Trophoblast cell (in vitro differentiated cells and primary cell): Measurements from ENCODE around the gene SAMD14.
A peak's percentile ranks its signal among the peaks of the same experiment; 100 is the strongest.

ENCODE experiments used
- DNase-seq, 2 donors: peaks; one replicate each; pipeline ENCODE4 v3.0.0-alpha.2; 2016
- H2AFZ ChIP-seq: 2 replicates; pipeline ENCODE4 v1.6.1; 2013; ENCODE audit warnings: low read length, moderate library complexity, mild to moderate bottlenecking; ENCODE audit not compliant: insufficient read depth, poor library complexity
- H2AK5ac ChIP-seq: 2 replicates; pipeline ENCODE4 v1.6.1; 2013; ENCODE audit warnings: mild to moderate bottlenecking, low read length
- H2BK120ac ChIP-seq: 2 replicates; pipeline ENCODE4 v1.6.1; 2013; ENCODE audit warnings: low read length, mild to moderate bottlenecking, moderate library complexity; ENCODE audit not compliant: insufficient read depth, poor library complexity
- H2BK12ac ChIP-seq: 2 replicates; pipeline ENCODE4 v1.6.1; 2013; ENCODE audit warnings: mild to moderate bottlenecking, low read length, moderate library complexity
- H2BK5ac ChIP-seq: 2 replicates; pipeline ENCODE4 v1.6.1; 2013; ENCODE audit warnings: low read length, low read depth, moderate library complexity, mild to moderate bottlenecking; ENCODE audit not compliant: poor library complexity
- H3K14ac ChIP-seq: 2 replicates; pipeline ENCODE4 v1.6.1; 2013; ENCODE audit warnings: mild to moderate bottlenecking, low read length
- H3K18ac ChIP-seq: 2 replicates; pipeline ENCODE4 v1.6.1; 2013; ENCODE audit warnings: mild to moderate bottlenecking, low read length
- H3K23ac ChIP-seq: 2 replicates; pipeline ENCODE4 v1.6.1; 2013; ENCODE audit warnings: low read length
- H3K27ac ChIP-seq: 2 replicates; pipeline ENCODE4 v1.5.1; 2013; ENCODE audit warnings: low read depth, mild to moderate bottlenecking, inconsistent platforms, low read length, moderate library complexity
- H3K27me3 ChIP-seq: 2 replicates; pipeline ENCODE4 v1.6.1; 2013; ENCODE audit warnings: inconsistent platforms, mild to moderate bottlenecking, low read length, moderate library complexity; ENCODE audit not compliant: insufficient read depth
- H3K36me3 ChIP-seq, 2 experiments: 1 replicate in 1 of 2; 2 replicates in 1 of 2; pipeline ENCODE4 v1.6.1; 2013; ENCODE audit warnings: low read length in 2 of 2, mild to moderate bottlenecking in 2 of 2, moderate library complexity in 1 of 2; ENCODE audit not compliant: insufficient read depth in 2 of 2, control insufficient read depth in 1 of 2
- H3K4ac ChIP-seq: 2 replicates; pipeline ENCODE4 v1.6.1; 2013; ENCODE audit warnings: low read depth, mild to moderate bottlenecking, low read length, moderate library complexity
- H3K4me1 ChIP-seq, 2 experiments: 1 replicate in 1 of 2; 2 replicates in 1 of 2; pipeline ENCODE4 v1.6.1; 2013; ENCODE audit warnings: low read length in 2 of 2, mild to moderate bottlenecking in 2 of 2, moderate library complexity in 1 of 2; ENCODE audit not compliant: insufficient read depth in 2 of 2, control insufficient read depth in 1 of 2
- H3K4me2 ChIP-seq: 2 replicates; pipeline ENCODE4 v1.6.1; 2013; ENCODE audit warnings: inconsistent platforms, mild to moderate bottlenecking, low read length, moderate library complexity
- H3K4me3 ChIP-seq: 2 replicates; pipeline ENCODE4 v1.5.1; 2013; ENCODE audit warnings: mild to moderate bottlenecking, low read depth, low read length, inconsistent platforms
- H3K79me1 ChIP-seq: one replicate; pipeline ENCODE4 v1.6.1; 2013; ENCODE audit warnings: low read length
- H3K79me2 ChIP-seq: 2 replicates; pipeline ENCODE4 v1.6.1; 2013; ENCODE audit warnings: low read length, mild to moderate bottlenecking; ENCODE audit not compliant: control insufficient read depth, insufficient read depth, poor library complexity
- H3K9ac ChIP-seq: 2 replicates; pipeline ENCODE4 v1.6.1; 2013; ENCODE audit warnings: mild to moderate bottlenecking, low read length
- H3K9me3 ChIP-seq: 2 replicates; pipeline ENCODE4 v1.6.1; 2013; ENCODE audit warnings: low read depth, mild to moderate bottlenecking, control low read depth, inconsistent platforms, low read length; ENCODE audit not compliant: insufficient read depth
- H4K12ac ChIP-seq: 2 replicates; pipeline ENCODE4 v1.6.1; 2013; ENCODE audit warnings: low read depth, mild to moderate bottlenecking, low read length, moderate library complexity
- H4K8ac ChIP-seq: 2 replicates; pipeline ENCODE4 v1.6.1; 2013; ENCODE audit warnings: low read depth, mild to moderate bottlenecking, low read length, moderate library complexity
- H4K91ac ChIP-seq: one replicate; pipeline ENCODE4 v1.6.1; 2013; ENCODE audit warnings: low read depth, mild to moderate bottlenecking, low read length, moderate library complexity
- WGBS: extraction: QIAGEN DNeasy Blood & Tissue Kit; methylation state at CpG from one replicate; pipeline ENCODE4 v1.1.7; 2013; ENCODE audit warnings: missing lambda C conversion rate; ENCODE audit not compliant: insufficient read length, insufficient coverage; ENCODE audit errors: extremely low coverage; 5-methylcytosine and 5-hydroxymethylcytosine counted together

SAMD14 gene

DNA sequence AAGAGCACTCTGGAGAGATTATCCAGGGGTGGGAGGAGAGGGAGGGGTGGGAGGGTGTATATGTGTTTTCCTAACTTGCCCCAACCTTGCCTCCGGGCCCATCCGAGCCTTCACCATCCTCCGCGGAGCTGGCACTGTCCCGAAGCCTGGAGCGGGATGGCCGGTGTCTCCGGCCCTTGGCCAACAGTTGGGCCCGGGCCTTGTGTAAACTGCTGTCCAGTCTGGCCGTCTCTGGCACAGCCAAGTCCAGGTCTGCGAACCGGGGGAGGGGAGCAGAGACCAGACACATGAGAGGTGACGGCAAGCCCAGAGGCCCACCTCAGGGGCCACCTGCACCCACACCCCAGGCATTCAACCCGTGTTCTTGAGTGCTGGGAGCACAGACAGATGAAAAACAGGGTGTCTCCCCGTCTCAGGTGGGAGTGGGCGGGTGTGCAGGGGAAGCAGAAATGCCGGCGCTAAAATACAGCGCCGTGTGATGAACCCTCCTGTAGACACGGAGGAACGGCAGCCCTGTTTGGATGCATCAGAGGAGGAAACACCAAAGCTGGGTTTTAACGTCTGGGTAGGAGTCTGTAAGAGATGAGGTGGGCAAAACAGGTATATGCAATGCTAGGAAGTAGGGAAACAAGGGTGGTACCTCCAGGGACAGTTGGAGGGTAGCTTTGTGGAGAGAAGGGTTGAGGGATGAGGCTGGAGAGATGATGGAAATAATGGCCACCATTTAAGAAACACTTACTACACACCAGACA is 11.7 kb downstream of the SAMD14 start:
- DNase-seq = no peak
- H3K9me3 ChIP-seq = peaks cover 2% of the 10 kb centered on the region

DNA sequence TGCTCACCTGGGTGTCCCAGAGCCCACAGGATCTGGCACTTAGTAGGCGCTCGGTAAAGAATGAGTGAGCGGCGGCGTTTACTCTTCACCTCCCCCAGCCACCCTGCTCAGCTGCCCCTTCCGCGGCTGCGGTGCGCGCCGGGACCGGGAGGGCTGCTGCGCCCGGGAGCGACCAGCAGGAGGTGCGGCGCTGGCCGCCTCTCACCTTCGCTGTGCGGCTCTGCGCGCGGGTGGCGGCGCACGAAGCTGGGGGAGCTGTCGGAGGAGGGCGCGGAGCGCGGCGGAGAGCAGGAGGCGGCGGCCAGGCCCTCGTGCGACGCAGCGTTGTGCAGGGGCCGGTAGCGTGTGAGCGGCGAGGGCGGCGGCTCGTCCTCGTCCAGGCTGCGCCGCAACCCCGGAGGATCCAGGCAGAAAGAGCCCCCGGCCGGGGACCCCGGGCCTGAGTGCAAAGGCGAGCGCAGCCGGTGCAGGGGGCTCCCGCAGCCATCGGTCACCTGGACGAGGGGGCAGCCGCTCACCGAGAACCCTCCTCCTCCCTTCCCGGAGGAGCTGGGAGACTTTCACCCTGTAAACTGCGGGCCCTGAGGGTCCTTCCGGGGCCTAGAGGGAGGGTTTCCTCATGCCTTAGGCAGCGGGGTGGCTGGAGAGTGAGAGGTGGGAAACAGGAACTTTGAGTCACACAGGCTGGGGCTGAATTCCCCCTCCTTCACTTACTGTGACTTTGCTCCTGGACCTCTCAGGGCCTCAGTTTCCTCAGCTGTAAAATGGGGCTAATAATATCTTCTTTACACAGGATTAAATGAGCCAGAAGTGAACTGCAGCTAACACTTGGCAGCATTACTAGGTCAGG is 12.5 kb downstream of the SAMD14 start:
- Histone ChIP-seq H3K4me2 (peak overlapping the region; percentile 60), H4K8ac (peak overlapping the region; percentile 80), H2AK5ac (no peak overlapping the region), H4K12ac (peak overlapping the region; percentile 54), H2BK5ac (no peak overlapping the region), H3K4me1 (peaks cover 5 to 14% of the 10 kb centered on the region in 2 experiments), H3K4me3 (no peak overlapping the region), H3K14ac (no peak overlapping the region), H2AFZ (no peak overlapping the region), H2BK12ac (no peak overlapping the region), H3K9me3 (peaks cover 2% of the 10 kb centered on the region), H3K18ac (no peak overlapping the region), H4K91ac (peak overlapping the region; percentile 11), H3K36me3 (peaks cover 6 to 8% of the 10 kb centered on the region in 2 experiments), H3K27me3 (no peaks in the 10 kb centered on the region), H2BK120ac (no peak overlapping the region), H3K4ac (no peak overlapping the region), H3K9ac (no peak overlapping the region), H3K79me2 (no peaks in the 10 kb centered on the region), H3K27ac (no peak overlapping the region), H3K79me1 (peaks cover 4% of the 10 kb centered on the region), H3K23ac (no peak overlapping the region)
- no CpG with 5 or more reads among the region's 64 CpGs for WGBS
- DNase-seq = peak in 1 of 2 donors; percentile 69

More for the DNA sequence above, 11.7 kb downstream of the SAMD14 start:
- H2BK5ac ChIP-seq = no peak overlapping the region
- H3K4me3 ChIP-seq = no peak overlapping the region
- peaks cover 6 to 11% of the 10 kb centered on the region in 2 experiments for H3K4me1 ChIP-seq
- no peak overlapping the region for H4K91ac ChIP-seq
- no peak overlapping the region for H3K27ac ChIP-seq
- H4K12ac ChIP-seq = no peak overlapping the region
- H2AK5ac ChIP-seq = no peak overlapping the region
- no peaks in the 10 kb centered on the region for H3K79me2 ChIP-seq
- no peak overlapping the region for H4K8ac ChIP-seq
- WGBS = no CpG with 5 or more reads among the region's 23 CpGs
- no peak overlapping the region for H2BK12ac ChIP-seq
- H3K9ac ChIP-seq = no peak overlapping the region
- no peak overlapping the region for H3K23ac ChIP-seq
- no peak overlapping the region for H3K14ac ChIP-seq
- H2AFZ ChIP-seq = no peak overlapping the region
- H3K4ac ChIP-seq = no peak overlapping the region
- no peak overlapping the region for H3K4me2 ChIP-seq
- no peak overlapping the region for H2BK120ac ChIP-seq
- H3K79me1 ChIP-seq = peaks cover 2% of the 10 kb centered on the region
- H3K27me3 ChIP-seq = no peaks in the 10 kb centered on the region
- H3K36me3 ChIP-seq = peaks cover 6 to 8% of the 10 kb centered on the region in 2 experiments
- no peak overlapping the region for H3K18ac ChIP-seq

DNA sequence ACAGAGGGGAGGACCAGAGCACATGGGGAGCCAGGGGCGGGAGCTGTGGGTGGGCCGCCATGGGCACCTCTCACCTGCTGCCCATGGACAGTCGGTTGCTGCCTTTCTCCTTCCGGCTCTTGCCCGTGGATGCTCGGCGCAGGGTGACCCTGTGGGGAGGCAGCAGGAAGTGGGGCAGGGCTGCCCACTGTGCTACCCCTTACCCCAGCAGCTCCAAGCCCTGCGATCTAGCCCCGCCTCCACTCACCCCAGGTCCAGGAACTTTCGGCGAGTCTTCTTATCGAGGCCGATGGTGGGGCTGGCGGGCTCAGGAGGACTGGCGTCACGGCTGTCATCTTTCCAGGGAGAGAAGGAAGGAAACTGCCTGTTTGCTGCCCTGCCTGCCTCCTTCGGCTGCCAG is 14.2 kb downstream of the SAMD14 start:
- WGBS = no CpG with 5 or more reads among the region's 17 CpGs
- peaks cover 6 to 8% of the 10 kb centered on the region in 2 experiments for H3K36me3 ChIP-seq
- no peak overlapping the region for H3K18ac ChIP-seq
- no peak overlapping the region for H4K91ac ChIP-seq
- no peak overlapping the region for H2AFZ ChIP-seq
- H4K8ac ChIP-seq = no peak overlapping the region
- no peak overlapping the region for H3K4ac ChIP-seq
- H3K27me3 ChIP-seq = no peaks in the 10 kb centered on the region
- no peak overlapping the region for H3K14ac ChIP-seq
- H3K4me2 ChIP-seq = no peak overlapping the region
- H3K9me3 ChIP-seq = peaks cover 5% of the 10 kb centered on the region
- peaks cover 17 to 26% of the 10 kb centered on the region in 2 experiments for H3K4me1 ChIP-seq
- no peak overlapping the region for H2AK5ac ChIP-seq
- H2BK12ac ChIP-seq = no peak overlapping the region
- no peak for DNase-seq
- no peak overlapping the region for H3K4me3 ChIP-seq
- H2BK120ac ChIP-seq = no peak overlapping the region
- H3K9ac ChIP-seq = no peak overlapping the region
- no peak overlapping the region for H3K27ac ChIP-seq
- no peak overlapping the region for H3K23ac ChIP-seq
- peaks cover 13% of the 10 kb centered on the region for H3K79me1 ChIP-seq
- peaks cover 3% of the 10 kb centered on the region for H3K79me2 ChIP-seq
- no peak overlapping the region for H2BK5ac ChIP-seq
- H4K12ac ChIP-seq = no peak overlapping the region

DNA sequence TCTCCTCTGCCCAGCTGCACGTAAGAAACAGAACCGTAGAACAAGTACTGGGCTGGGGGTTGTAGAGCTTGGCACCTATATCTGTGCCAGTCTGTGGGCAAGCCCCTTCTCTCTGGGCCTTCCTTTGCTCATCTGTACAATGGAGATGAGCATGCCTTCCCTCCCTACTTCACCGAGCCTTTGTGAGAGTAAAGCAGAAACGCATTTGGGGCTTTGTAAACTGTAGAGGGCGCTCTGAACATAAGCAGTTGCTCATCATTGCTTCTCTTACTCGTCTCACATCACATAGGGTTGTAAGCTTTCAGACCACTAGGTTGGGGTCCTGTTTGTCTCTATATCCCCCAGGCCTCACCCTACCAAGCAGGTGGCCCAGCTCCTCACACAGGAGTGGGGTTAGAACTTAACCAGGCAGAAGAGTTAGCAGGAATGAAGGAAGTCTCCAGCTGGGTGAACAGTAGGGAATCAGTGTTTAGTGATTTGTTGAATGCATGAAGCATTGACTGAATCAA is 15.1 kb downstream of the SAMD14 start:
- Histone ChIP-seq H3K9ac (no peak overlapping the region), H3K36me3 (peaks cover 7 to 10% of the 10 kb centered on the region in 2 experiments), H2BK5ac (no peak overlapping the region), H3K79me1 (peaks cover 13% of the 10 kb centered on the region), H4K8ac (no peak overlapping the region), H2BK120ac (no peak overlapping the region), H3K4ac (no peak overlapping the region), H3K27ac (no peak overlapping the region), H3K79me2 (peaks cover 3% of the 10 kb centered on the region), H4K12ac (no peak overlapping the region), H3K14ac (no peak overlapping the region), H3K27me3 (no peaks in the 10 kb centered on the region), H3K9me3 (peaks cover 5% of the 10 kb centered on the region), H4K91ac (no peak overlapping the region), H2BK12ac (no peak overlapping the region), H3K4me3 (no peak overlapping the region), H3K4me2 (no peak overlapping the region), H3K18ac (no peak overlapping the region), H3K23ac (no peak overlapping the region), H3K4me1 (peaks cover 17 to 26% of the 10 kb centered on the region in 2 experiments), H2AK5ac (no peak overlapping the region), H2AFZ (no peak overlapping the region)
- DNase-seq = peak in 1 of 2 donors; percentile 47
- no CpG with 5 or more reads among the region's 6 CpGs for WGBS
